K562 (cell line): ENCODE results near the gene ARHGEF1. TPM values are rescaled to one million over a fixed set of nuclear protein-coding genes. Genes with fewer than 3 reads are reported as not detected.
A peak's percentile ranks its signal among the peaks of the same experiment; 100 is the strongest.

Experiments
- ARID3B ChIP-seq: fragments of 250-450 bp; sonication (Bioruptor Pico); IDR thresholded peaks from 2 replicates; pipeline ENCODE4 v1.4.0; 2020; ENCODE audit warnings: borderline replicate concordance
- CBFA2T2 ChIP-seq: fragments of 450-650 bp; conservative IDR thresholded peaks from 2 replicates; pipeline ENCODE4 v1.6.1; 2017; ENCODE audit warnings: mild to moderate bottlenecking
- CREM ChIP-seq: IDR thresholded peaks from 2 replicates; pipeline ENCODE4 v1.6.1; 2014; ENCODE audit warnings: antibody characterized with exemption, low read depth
- DIDO1 ChIP-seq: fragments of 450-650 bp; IDR thresholded peaks from 2 replicates; pipeline ENCODE4 v1.6.1; 2016; ENCODE audit warnings: low read depth, missing biosample characterization, missing genetic modification characterization
- ETV1 ChIP-seq: fragments of 450-650 bp; conservative IDR thresholded peaks from 2 replicates; pipeline ENCODE4 v1.6.1; 2016; ENCODE audit warnings: missing genetic modification characterization, control low read depth, low read depth, missing compliant biosample characterization
- GTF2A2 ChIP-seq: IDR thresholded peaks from 2 replicates; pipeline ENCODE4 v1.6.1; 2016; ENCODE audit warnings: mild to moderate bottlenecking, missing genetic modification characterization, missing compliant biosample characterization
- ID3 ChIP-seq, 2 experiments: fragments of 250-450 bp in 1 of 2; fragments of 450-650 bp in 1 of 2; sonication (Bioruptor Pico) in 1 of 2; IDR thresholded peaks; 2 replicates each; pipeline versions ENCODE4 v1.6.1 to v1.8.0; 2016 to 2021; ENCODE audit warnings: mild to moderate bottlenecking in 2 of 2, moderate library complexity in 2 of 2, missing compliant biosample characterization in 1 of 2, missing genetic modification characterization in 1 of 2
- MAZ ChIP-seq, 2 experiments: fragments of 450-650 bp in 1 of 2; sonication (generic) in 1 of 2; formaldehyde crosslinking; IDR thresholded peaks in 1 of 2; conservative IDR thresholded peaks in 1 of 2; 2 replicates each; pipeline versions ENCODE4 v1.4.0 to v1.5.0; 2020; ENCODE audit warnings: mild to moderate bottlenecking in 1 of 2, missing genetic modification reagents in 1 of 2
- MCM3 ChIP-seq: fragments of 450-650 bp; IDR thresholded peaks from 2 replicates; pipeline ENCODE4 v1.6.1; 2016
- NCOR1 ChIP-seq: fragments of 450-650 bp; IDR thresholded peaks from 2 replicates; pipeline ENCODE4 v1.6.1; 2016; ENCODE audit warnings: mild to moderate bottlenecking, moderate library complexity
- PML ChIP-seq: IDR thresholded peaks from 2 replicates; pipeline ENCODE4 v1.6.1; 2012; ENCODE audit warnings: low read length, inconsistent platforms
- POLR3A ChIP-seq: IDR thresholded peaks from 2 replicates; pipeline ENCODE4 v1.6.1; 2011; ENCODE audit warnings: borderline replicate concordance, mild to moderate bottlenecking, moderate library complexity; ENCODE audit not compliant: insufficient read length, insufficient read depth; ENCODE audit errors: extremely low read depth
- PTRF ChIP-seq: fragments of 450-650 bp; IDR thresholded peaks from 2 replicates; pipeline ENCODE4 v1.6.1; 2016; ENCODE audit warnings: mild to moderate bottlenecking, missing genetic modification characterization, missing compliant biosample characterization
- RBM15 ChIP-seq: fragments of 200-400 bp; formaldehyde crosslinking; IDR thresholded peaks from 2 replicates; pipeline ENCODE4 v1.6.1; 2018; ENCODE audit warnings: mild to moderate bottlenecking, low read length, moderate library complexity; ENCODE audit not compliant: insufficient read depth
- WHSC1 ChIP-seq: IDR thresholded peaks from one replicate; pipeline ENCODE4 v1.6.1; 2012; ENCODE audit warnings: low read length, control low read depth, inconsistent platforms
- polyA plus RNA-seq, 8 experiments: library from polyadenylated mRNA; depleted of rRNA in 4 of 8; stranded (reverse) in 5 of 8; unstranded in 3 of 8; fragments of >200 nt; fragmentation: Nextera tagmentation in 2 of 8; fragmentation: Illumina TruSeq in 1 of 8; extraction: Ambion mirVana in 2 of 8; extraction: Trizol in 1 of 8; gene quantifications; 2 replicates each; pipeline versions ENCODE4 v1.2.1 to v1.2.3, GENCODE V29; 2011 to 2014; ENCODE audit warnings: inconsistent platforms in 1 of 8, missing spikeins in 1 of 8
- total RNA-seq, 7 experiments: library from RNA; depleted of rRNA in 6 of 7; stranded (reverse); fragments of >200 nt in 6 of 7; fragmentation: Illumina TruSeq in 2 of 7; extraction: Trizol in 2 of 7; gene quantifications; 2 replicates each; pipeline versions ENCODE4 v1.2.1 to v1.2.3, GENCODE V29; 2011 to 2021; ENCODE audit warnings: low replicate concordance in 1 of 7
- TF ChIP-seq, protein P1 (sequence below), 3 experiments: fragments of 200-800 bp in 1 of 3; fragments of 250-450 bp in 1 of 3; fragments of 450-650 bp in 1 of 3; sonication (Bioruptor Pico) in 1 of 3; sonication (Bioruptor generic) in 1 of 3; formaldehyde crosslinking in 1 of 3; IDR thresholded peaks; 2 replicates each; pipeline versions ENCODE4 v1.6.1 to v1.8.0; 2016 to 2022; ENCODE audit warnings: mild to moderate bottlenecking in 2 of 3, missing genetic modification characterization in 2 of 3, missing compliant biosample characterization in 1 of 3, moderate library complexity in 1 of 3
- TF ChIP-seq, protein P2 (sequence below): IDR thresholded peaks from 2 replicates; pipeline ENCODE4 v1.6.1; 2011; ENCODE audit not compliant: insufficient read length; ENCODE audit errors: extremely low read depth
- TF ChIP-seq, protein P3 (sequence below): fragments of 250-450 bp; sonication (Bioruptor Pico); IDR thresholded peaks from 2 replicates; pipeline ENCODE4 v1.5.1; 2021; ENCODE audit warnings: mild to moderate bottlenecking

The ARHGEF1 gene
- total and polyA plus RNA-seq, 9 of the 15 experiments (the other 6 are each of a cell fraction or from before 2014, with no cell fraction given), result 1.9 to 149 (median 29.8) TPM

DNA sequence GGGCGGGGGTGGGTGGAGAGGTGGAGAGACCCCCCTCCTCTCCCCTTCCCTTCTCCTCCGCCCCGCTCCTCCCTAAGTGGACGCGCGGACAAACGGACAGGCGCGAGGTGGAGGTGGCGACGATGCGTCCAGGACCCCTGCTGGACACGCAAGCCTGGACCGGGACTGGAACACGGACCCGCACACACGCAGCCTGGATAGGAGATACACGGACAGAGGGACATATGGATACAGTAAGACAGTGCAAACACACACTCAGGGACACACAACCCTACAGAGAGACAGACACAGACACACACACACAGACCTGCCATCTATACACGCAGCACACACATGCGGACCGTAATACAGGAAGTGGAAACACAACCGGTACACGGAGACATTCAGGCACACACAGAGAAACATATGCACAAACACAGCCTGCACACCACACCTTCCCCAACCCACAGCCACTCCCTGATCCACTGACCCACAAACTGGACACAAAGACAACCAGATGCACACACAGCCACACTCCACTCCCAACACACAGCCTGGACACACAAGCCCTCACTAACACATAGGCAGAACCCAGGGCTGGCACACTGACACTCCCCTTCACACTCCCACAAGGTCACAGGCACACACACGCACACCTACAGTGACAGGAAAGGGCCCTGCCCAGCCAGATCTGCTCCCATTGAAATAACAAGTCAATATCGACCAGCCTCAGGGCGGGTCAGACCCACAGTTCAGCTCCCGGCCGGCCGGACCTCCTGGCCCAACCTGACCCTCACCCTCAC, 46.0 kb downstream of the ARHGEF1 start (continued):
- TF ChIP-seq, protein P1, sequence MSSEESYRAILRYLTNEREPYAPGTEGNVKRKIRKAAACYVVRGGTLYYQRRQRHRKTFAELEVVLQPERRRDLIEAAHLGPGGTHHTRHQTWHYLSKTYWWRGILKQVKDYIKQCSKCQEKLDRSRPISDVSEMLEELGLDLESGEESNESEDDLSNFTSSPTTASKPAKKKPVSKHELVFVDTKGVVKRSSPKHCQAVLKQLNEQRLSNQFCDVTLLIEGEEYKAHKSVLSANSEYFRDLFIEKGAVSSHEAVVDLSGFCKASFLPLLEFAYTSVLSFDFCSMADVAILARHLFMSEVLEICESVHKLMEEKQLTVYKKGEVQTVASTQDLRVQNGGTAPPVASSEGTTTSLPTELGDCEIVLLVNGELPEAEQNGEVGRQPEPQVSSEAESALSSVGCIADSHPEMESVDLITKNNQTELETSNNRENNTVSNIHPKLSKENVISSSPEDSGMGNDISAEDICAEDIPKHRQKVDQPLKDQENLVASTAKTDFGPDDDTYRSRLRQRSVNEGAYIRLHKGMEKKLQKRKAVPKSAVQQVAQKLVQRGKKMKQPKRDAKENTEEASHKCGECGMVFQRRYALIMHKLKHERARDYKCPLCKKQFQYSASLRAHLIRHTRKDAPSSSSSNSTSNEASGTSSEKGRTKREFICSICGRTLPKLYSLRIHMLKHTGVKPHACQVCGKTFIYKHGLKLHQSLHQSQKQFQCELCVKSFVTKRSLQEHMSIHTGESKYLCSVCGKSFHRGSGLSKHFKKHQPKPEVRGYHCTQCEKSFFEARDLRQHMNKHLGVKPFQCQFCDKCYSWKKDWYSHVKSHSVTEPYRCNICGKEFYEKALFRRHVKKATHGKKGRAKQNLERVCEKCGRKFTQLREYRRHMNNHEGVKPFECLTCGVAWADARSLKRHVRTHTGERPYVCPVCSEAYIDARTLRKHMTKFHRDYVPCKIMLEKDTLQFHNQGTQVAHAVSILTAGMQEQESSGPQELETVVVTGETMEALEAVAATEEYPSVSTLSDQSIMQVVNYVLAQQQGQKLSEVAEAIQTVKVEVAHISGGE (CRISPR knock-in tag; IDR thresholded peaks at IDR 0.05), result 0 out of 6 replicates have a peak, but pooled peaks of 1 of the 3 experiments have one; percentile 47
- TF ChIP-seq MAZ (CRISPR knock-in tag; conservative IDR thresholded peaks at IDR 0.05 in 1 of 2, IDR thresholded peaks at IDR 0.05 in 1 of 2) (no peak), PML (no peak; the same call in 1 of the 2 replicates), RBM15 (no peak), MCM3 (no peak; the same call in 1 of the 2 replicates), CREM (peak; percentile 35; the same call in 1 of the 2 replicates), DIDO1 (tag) (peak; percentile 21; the same call in 1 of the 2 replicates), POLR3A (no peak), ARID3B (CRISPR knock-in tag) (no peak), GTF2A2 (tag) (no peak), PTRF (tag) (no peak), ETV1 (tag) (peak; percentile 37; the same call in 1 of the 2 replicates), ID3 (CRISPR knock-in tag; IDR thresholded peaks at IDR 0.05) (no peak), ID3 (tag; IDR thresholded peaks at IDR 0.05) (no peak), NCOR1 (0 out of 2 replicates have a peak, but pooled peaks have one; percentile 35), CBFA2T2 (no peak), WHSC1 (no peak)
- TF ChIP-seq, protein P2, sequence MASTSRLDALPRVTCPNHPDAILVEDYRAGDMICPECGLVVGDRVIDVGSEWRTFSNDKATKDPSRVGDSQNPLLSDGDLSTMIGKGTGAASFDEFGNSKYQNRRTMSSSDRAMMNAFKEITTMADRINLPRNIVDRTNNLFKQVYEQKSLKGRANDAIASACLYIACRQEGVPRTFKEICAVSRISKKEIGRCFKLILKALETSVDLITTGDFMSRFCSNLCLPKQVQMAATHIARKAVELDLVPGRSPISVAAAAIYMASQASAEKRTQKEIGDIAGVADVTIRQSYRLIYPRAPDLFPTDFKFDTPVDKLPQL, result no peak
- TF ChIP-seq, protein P3, sequence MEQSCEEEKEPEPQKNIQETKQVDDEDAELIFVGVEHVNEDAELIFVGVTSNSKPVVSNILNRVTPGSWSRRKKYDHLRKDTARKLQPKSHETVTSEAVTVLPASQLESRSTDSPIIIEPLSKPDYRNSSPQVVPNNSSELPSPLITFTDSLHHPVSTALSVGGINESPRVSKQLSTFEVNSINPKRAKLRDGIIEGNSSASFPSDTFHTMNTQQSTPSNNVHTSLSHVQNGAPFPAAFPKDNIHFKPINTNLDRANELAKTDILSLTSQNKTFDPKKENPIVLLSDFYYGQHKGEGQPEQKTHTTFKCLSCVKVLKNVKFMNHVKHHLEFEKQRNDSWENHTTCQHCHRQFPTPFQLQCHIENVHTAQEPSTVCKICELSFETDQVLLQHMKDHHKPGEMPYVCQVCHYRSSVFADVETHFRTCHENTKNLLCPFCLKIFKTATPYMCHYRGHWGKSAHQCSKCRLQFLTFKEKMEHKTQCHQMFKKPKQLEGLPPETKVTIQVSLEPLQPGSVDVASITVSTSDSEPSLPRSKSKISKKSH, result no peak
